ENCODE data around the gene TENM4. TPM values are rescaled to one million over a fixed set of nuclear protein-coding genes. Genes with fewer than 3 reads are reported as not detected.

The TENM4 gene
- polyA plus RNA-seq, 3 donors: 0.31 to 1.7 TPM; not detected in 1

DNA sequence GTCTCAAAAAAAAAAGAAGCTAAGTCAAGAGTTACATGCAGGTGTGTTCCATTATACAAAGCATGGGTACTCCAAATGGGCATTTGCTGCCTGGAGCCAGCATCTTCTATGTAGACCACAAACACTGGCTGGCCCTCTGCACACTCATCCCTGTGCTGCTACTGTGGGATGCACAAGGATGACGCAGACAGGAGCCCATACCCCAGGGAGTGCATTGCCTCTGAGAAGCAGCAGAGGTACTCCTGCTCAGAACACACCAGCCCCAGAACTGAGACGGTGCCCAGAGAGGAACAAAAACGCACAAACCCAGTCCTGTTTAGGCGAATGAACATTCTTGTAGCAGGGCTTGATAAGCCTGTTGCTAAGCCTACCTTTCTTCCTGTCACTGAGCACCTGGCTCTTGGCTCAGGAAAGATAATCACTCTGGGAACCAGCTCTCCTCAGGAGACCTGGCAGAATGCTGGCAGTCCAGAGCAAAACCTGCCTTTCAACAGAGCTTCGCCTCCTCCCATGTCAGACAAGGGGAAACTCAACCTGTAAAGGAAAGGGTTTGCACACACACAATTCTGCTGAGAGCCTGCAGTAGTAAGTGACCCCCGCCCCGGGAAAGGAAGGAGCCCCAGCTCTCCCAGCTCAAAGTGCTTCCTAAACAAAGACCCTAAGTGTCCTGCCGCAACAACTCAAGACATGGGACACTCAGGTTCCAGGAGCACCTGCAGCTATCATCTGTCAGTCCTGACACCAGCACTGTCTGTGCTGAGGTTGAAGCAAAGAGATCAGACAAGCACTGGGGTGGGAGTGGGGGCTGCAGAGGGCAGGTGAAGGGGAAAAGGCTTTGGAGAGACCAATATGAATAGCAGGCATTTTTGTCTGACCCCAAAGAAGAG lies 145.7 kb downstream of the TENM4 start:
- peaks cover 0 to 7% (median 0%) of the 10 kb centered on the region in 7 donors for H3K9me3 Mint-ChIP-seq
- Histone ChIP-seq H4K20me1 (ENCODE audit: insufficient read depth, low read length) (no peaks in the 10 kb centered on the region), H3K4me3 (replicated peaks in 1 of 3; ENCODE audit: low read depth in 2 of 3, low read length in 3 of 3) (no peak overlapping the region), H3K79me2 (ENCODE audit: insufficient read depth, low read length) (no peaks in the 10 kb centered on the region), H3K9ac (ENCODE audit: insufficient read depth, low read length, poor library complexity, severe bottlenecking) (no peak overlapping the region), H3K36me3 (replicated peaks in 1 of 2; ENCODE audit: control insufficient read depth in 1 of 2, insufficient read depth in 2 of 2, low read length in 2 of 2) (no peaks in the 10 kb centered on the region), H3K4me1 (ENCODE audit: control insufficient read depth in 1 of 2, insufficient read depth in 2 of 2, low read length in 2 of 2) (no peaks in the 10 kb centered on the region), H3K27ac (ENCODE audit: low read depth in 1 of 2, low read length in 2 of 2) (no peak overlapping the region), H2AFZ (ENCODE audit: insufficient read depth, low read depth, low read length, poor library complexity, severe bottlenecking) (no peak overlapping the region), H3K27me3 (ENCODE audit: control insufficient read depth in 2 of 2, insufficient read depth in 2 of 2, low read length in 2 of 2) (peaks cover 0 to 4% of the 10 kb centered on the region in 2 donors), H3K9me3 (replicated peaks in 1 of 2; ENCODE audit: control insufficient read depth in 1 of 2, insufficient read depth in 1 of 2, low read length in 2 of 2) (no peaks in the 10 kb centered on the region), H3K4me2 (replicated peaks; ENCODE audit: extremely low read depth, low read length, poor library complexity, severe bottlenecking) (no peak overlapping the region)
- H3K4me1 Mint-ChIP-seq: no peaks in the 10 kb centered on the region
- no peak for DNase-seq
- TF ChIP-seq, protein P1, sequence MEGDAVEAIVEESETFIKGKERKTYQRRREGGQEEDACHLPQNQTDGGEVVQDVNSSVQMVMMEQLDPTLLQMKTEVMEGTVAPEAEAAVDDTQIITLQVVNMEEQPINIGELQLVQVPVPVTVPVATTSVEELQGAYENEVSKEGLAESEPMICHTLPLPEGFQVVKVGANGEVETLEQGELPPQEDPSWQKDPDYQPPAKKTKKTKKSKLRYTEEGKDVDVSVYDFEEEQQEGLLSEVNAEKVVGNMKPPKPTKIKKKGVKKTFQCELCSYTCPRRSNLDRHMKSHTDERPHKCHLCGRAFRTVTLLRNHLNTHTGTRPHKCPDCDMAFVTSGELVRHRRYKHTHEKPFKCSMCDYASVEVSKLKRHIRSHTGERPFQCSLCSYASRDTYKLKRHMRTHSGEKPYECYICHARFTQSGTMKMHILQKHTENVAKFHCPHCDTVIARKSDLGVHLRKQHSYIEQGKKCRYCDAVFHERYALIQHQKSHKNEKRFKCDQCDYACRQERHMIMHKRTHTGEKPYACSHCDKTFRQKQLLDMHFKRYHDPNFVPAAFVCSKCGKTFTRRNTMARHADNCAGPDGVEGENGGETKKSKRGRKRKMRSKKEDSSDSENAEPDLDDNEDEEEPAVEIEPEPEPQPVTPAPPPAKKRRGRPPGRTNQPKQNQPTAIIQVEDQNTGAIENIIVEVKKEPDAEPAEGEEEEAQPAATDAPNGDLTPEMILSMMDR (IDR thresholded peaks at IDR 0.05): no peak
- no peaks in the 10 kb centered on the region for H3K36me3 Mint-ChIP-seq
- peaks cover 2 to 5% (median 3%) of the 10 kb centered on the region in 3 donors for H3K27me3 Mint-ChIP-seq (ENCODE audit: low read depth in 3 of 3)
- 98% methylated on average over 5 of the region's 8 CpGs for WGBS (ENCODE audit: insufficient coverage)
- no peak overlapping the region for H3K27ac Mint-ChIP-seq
- no peak overlapping the region for H3K4me3 Mint-ChIP-seq
- intact Hi-C loops (cut with micrococcal nuclease): no loop called here

- no peak overlapping the region for H3K4me3 Mint-ChIP-seq
Observed at GRCh38 chr11:79291948-79292347, 148.9 kb downstream of the TENM4 start.

More at GRCh38 chr11:79291948-79292347, 148.9 kb downstream of the TENM4 start:
- no peaks in the 10 kb centered on the region for H3K4me1 Mint-ChIP-seq
- peaks cover 0 to 7% (median 0%) of the 10 kb centered on the region in 7 donors for H3K9me3 Mint-ChIP-seq
- H3K27me3 ChIP-seq (ENCODE audit: control insufficient read depth in 2 of 2, insufficient read depth in 2 of 2, low read length in 2 of 2): peaks cover 0 to 4% of the 10 kb centered on the region in 2 donors
- no peak overlapping the region for H3K4me3 ChIP-seq (replicated peaks in 1 of 3; ENCODE audit: low read depth in 2 of 3, low read length in 3 of 3)
- H3K79me2 ChIP-seq (ENCODE audit: insufficient read depth, low read length): no peaks in the 10 kb centered on the region
- no peak overlapping the region for H3K27ac Mint-ChIP-seq
- DNase-seq: no peak
- no peak overlapping the region for H3K9ac ChIP-seq (ENCODE audit: insufficient read depth, low read length, poor library complexity, severe bottlenecking)
- WGBS (ENCODE audit: insufficient coverage): 64% methylated on average over 4 of the region's 4 CpGs
- no peaks in the 10 kb centered on the region for H3K4me1 ChIP-seq (ENCODE audit: control insufficient read depth in 1 of 2, insufficient read depth in 2 of 2, low read length in 2 of 2)
- no peaks in the 10 kb centered on the region for H4K20me1 ChIP-seq (ENCODE audit: insufficient read depth, low read length)
- H3K36me3 ChIP-seq (replicated peaks in 1 of 2; ENCODE audit: control insufficient read depth in 1 of 2, insufficient read depth in 2 of 2, low read length in 2 of 2): no peaks in the 10 kb centered on the region
- TF ChIP-seq, protein P1 (IDR thresholded peaks at IDR 0.05): no peak
- no peaks in the 10 kb centered on the region for H3K36me3 Mint-ChIP-seq
- H2AFZ ChIP-seq (ENCODE audit: insufficient read depth, low read depth, low read length, poor library complexity, severe bottlenecking): no peak overlapping the region
- intact Hi-C loops (cut with micrococcal nuclease): no loop called here
- peaks cover 1 to 7% (median 6%) of the 10 kb centered on the region in 3 donors for H3K27me3 Mint-ChIP-seq (ENCODE audit: low read depth in 3 of 3)
- H3K27ac ChIP-seq (ENCODE audit: low read depth in 1 of 2, low read length in 2 of 2): no peak overlapping the region
- H3K9me3 ChIP-seq (replicated peaks in 1 of 2; ENCODE audit: control insufficient read depth in 1 of 2, insufficient read depth in 1 of 2, low read length in 2 of 2): no peaks in the 10 kb centered on the region
- no peak overlapping the region for H3K4me2 ChIP-seq (replicated peaks; ENCODE audit: extremely low read depth, low read length, poor library complexity, severe bottlenecking)

All from CD14-positive monocyte (primary cell).